H1 (cell line): Measurements from ENCODE around the gene NEDD9. TPM values are rescaled to one million over a fixed set of nuclear protein-coding genes. Genes with fewer than 3 reads are reported as not detected.

ENCODE experiments used
- BCL11A ChIP-seq, 2 experiments: IDR thresholded peaks; one replicate each; pipeline ENCODE4 v1.6.1; 2011; ENCODE audit warnings: low read depth in 2 of 2, low read length in 2 of 2, mild to moderate bottlenecking in 2 of 2
- CEBPB ChIP-seq: IDR thresholded peaks from 2 replicates; pipeline ENCODE4 v1.6.1; 2012; ENCODE audit warnings: low read depth, low read length
- SAP30 ChIP-seq: fragments of 300-600 bp; sonication (generic); IDR thresholded peaks from 2 replicates; pipeline ENCODE4 v1.7.1; 2012; ENCODE audit warnings: low read length, moderate library complexity, mild to moderate bottlenecking, inconsistent platforms; ENCODE audit not compliant: insufficient read depth, insufficient replicate concordance
- SIX5 ChIP-seq: IDR thresholded peaks from 2 replicates; pipeline ENCODE4 v1.6.1; 2011; ENCODE audit warnings: mild to moderate bottlenecking, low read depth, low read length
- polyA plus RNA-seq, 7 experiments: library from polyadenylated mRNA; depleted of rRNA in 3 of 7; stranded (reverse) in 5 of 7; unstranded in 2 of 7; fragments of >200 nt in 5 of 7; fragments of 200-250 nt in 2 of 7; gene quantifications; 1 replicate in 5 of 7; 2 replicates in 1 of 7; 4 replicates in 1 of 7; pipeline versions ENCODE4 v1.2.1 to v1.2.3, GENCODE V29; 2011 to 2013; ENCODE audit warnings: missing spikeins in 2 of 7, mixed read lengths in 2 of 7
- total RNA-seq: library from RNA; stranded (reverse); fragmentation: NEBNext Ultra II Directional; extraction: Animal tissue kit (Norgen Biotek cat#: 25700); gene quantifications from 2 replicates; pipeline ENCODE4 v1.2.1, GENCODE V29; 2021

The NEDD9 gene
- total and polyA plus RNA-seq, 2 of the 8 experiments (the other 6 are each of a cell fraction or from before 2014, with no cell fraction given) = 3.6 to 12.0 TPM

DNA sequence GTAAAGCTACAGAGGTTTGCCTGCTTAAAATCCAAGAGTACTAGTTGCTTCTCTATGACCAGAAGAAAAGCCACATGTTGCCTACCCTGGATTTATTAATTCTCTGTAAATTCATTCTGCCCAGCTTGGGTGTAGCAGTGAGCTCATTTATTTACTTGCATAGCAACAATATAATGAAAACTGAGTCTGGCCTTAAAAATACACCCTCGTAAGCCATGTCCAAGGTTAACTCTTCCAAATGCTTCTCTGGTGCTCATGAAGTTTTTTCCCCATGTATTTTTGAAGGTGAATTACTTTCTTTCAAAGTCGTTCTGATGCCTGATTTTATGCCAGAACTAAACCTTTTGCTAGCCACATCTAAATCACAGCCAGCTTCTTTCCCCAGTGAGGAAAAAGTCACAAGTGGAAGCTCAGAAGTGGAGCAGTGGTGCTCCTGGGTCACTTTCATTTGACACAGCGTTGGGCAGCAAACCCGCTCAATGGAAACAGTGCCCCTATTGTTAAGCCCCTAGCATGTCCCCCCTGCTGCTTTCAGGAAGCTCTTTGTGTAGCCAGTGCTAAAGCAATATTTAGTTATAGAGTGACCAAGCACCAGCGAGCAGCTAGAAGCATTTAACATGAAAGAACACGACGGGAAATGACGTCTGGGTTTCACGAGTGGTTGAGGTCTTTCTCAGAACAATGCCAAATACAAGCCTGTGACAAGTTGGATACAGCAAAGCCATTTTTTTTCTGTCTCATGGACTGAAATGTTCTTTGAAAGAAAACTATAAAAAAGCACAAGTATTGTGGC, 29.8 kb downstream of the NEDD9 start (continued):
- TF ChIP-seq SIX5 (no peak), CEBPB (no peak), SAP30 (no peak), BCL11A (IDR thresholded peaks at IDR 0.05; ENCODE audit: low read depth in 2 of 2, low read length in 2 of 2) (no peak)
